ENCODE data around the gene MYH7B.

The MYH7B gene

DNA sequence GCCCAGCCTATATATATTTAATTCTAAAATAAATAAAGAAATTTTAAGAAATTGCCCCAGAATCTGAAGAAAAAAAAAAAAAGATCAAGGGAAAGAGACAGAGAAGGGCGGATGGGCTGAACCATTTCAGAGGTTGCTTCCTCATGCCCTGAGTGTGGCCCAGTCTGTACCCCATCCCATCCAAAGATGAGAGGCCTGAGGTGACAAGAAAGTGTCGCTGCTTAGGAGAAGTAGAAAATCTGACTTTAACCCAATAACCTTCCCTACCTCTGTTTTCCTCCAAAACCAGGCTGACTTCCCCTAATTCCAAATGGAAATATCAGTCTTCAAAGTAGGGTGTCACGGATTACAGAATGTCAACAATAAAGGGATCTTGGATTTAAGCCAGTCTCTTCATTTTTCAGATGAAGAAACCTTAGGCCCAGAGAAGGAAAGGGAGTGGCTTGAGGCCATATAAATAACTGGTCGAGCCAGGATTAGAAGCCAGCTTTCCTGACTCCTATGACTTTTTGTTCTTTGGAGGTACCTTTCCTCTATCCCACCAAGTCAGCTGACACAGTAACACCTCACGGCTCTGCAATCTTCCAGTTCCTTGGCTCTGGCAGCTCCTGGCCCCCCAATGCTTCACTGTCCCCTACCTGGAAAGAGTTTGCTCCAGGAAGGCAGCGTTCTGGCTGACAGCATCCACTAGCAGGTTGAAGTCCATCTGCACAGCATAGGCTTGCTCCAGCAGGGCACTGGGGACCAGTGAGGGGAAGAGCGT lies 10.2 kb upstream of the MYH7B start:
- no peak for DNase-seq

- DNase-seq: no peak
Observed at GRCh38 chr20:34946661-34947060, 9.0 kb upstream of the MYH7B start.

- DNase-seq: no peak
Observed at GRCh38 chr20:34947336-34947735, 8.3 kb upstream of the MYH7B start.

DNA sequence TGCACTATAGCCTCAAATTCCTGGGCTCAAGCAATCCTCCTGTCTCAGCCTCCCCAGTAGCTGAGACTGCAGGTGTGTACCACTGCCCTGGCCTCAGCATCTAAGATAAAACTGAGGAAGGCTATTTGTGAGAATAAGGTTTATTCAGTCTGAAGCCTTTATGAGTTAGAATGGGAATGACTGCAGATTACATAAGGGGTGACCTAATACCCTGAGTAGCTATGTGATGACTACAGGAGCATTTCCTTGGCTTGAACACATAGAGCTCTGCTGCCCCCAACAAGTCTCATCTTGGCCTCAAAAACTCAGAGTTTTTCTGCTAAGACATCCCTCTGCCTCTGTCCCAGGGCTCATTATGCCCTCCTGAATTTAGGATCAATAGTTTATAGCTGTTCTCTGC lies 7.6 kb upstream of the MYH7B start:
- no peak for DNase-seq

DNA sequence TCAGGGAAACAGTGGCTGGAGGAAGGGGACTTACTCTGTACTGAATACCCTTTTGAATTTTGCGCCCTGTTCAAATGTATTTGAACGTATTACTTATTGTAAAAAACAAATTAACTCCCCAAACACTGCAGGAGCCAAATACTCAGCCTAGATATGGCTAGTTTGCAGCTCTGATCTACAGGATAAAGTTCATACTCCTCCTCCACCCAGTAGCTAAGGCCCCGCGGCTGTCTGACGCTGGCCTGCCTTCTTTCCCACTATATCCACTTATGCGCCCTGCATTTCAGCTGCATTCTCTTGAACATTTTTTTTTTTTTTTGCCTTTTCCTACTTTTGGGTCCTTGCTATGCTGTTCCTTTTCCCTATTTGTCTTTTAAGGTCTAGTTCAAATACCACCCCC lies 6.5 kb upstream of the MYH7B start:
- no peak for DNase-seq

DNA sequence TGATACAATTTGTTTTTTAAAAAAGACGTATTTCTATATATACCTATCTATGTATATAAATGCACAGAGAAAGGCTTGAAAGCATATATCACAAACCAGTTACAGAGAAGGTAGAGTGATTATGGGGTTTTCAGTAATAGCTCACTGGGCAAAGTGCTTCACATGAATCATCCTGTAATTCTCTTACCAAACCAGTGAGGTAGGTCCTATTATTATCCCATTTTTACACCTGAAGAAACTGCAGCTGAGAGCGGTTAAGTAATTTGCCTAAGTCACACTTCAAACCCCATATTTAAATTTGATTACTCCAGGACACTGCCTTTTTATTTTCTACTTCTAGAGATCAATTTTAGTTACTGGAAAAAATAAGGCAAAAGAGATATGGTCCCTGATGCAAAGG lies 4.4 kb upstream of the MYH7B start:
- no peak for DNase-seq

DNA sequence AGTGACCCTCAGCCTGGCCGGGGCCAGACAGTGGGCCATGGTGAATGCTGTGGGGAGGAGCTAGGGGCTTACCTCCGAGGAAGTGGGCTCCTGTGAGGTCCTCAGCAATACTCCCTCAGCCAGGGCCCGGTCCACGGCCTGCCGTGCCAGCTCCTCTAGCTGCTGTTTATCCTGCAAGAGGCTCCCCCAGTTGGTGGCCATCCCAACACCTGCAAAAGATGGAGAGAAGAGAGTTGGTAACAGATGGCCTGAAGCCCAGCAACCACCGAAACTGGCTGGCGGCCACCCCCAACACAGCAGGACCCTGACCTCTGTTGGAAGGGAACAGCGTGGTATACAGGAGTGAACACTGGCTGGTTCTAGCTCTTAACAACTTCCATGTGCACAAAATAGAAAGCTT lies 4.0 kb upstream of the MYH7B start:
- DNase-seq: no peak

DNA sequence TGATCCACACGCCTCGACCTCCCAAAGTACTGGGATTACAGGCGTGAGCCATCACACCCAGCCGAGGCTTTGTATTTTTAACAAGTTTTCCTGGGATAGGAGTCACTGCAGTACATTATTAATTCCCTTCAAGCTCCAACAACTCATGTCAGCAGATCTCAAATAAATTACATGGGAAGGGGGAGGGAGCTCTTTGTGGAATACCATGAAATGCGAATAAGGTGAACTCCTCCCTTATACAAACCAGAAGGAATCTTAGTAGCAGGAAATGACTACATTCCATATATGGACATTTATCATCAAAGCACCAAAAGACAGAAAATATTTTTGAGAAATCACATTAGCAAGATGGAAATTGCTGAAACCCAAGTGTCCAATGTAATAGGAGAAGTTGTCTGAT lies 3.0 kb upstream of the MYH7B start:
- no peak for DNase-seq

GRCh38 chr20:34953960-34954359 lies 1.7 kb upstream of the MYH7B start:
- no peak for DNase-seq

DNA sequence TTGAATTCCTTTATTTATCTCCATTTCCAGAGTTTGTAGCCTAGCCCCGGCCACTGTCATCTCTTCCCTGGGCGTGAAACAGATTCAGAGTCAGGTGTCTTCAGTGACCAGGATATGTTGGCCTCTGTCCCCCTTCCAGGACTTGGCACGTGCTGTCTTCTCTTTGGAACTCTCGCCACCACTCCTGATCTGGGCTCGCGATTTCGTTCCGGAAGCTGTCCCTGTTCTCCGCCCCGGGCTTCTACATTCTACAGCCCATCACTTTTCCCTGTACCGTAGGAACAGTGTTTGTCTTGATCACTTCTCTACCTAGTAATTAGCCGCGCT lies 801 bp upstream of the MYH7B start:
- no peak for DNase-seq

DNA sequence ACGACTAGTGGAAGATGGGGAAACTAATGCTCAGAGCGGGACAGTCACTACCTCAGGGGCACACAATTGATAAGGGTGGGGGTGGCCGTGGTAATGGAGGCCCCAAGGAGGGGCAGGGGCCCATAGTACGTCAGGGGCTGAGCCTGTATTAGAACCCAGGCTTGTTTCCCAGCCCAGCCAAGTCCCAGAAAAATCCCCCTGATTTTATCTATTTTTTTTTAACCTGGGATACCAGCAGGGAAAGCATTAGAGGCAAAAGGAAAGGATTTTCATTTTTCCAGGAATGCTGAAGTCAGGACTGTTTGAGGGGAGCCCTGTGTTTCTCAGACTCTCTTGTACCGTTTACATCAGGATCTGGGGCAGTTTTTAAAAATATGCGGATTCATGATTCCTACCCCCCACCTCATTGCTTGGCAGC lies 382 bp downstream of the MYH7B start:
- DNase-seq: no peak

DNA sequence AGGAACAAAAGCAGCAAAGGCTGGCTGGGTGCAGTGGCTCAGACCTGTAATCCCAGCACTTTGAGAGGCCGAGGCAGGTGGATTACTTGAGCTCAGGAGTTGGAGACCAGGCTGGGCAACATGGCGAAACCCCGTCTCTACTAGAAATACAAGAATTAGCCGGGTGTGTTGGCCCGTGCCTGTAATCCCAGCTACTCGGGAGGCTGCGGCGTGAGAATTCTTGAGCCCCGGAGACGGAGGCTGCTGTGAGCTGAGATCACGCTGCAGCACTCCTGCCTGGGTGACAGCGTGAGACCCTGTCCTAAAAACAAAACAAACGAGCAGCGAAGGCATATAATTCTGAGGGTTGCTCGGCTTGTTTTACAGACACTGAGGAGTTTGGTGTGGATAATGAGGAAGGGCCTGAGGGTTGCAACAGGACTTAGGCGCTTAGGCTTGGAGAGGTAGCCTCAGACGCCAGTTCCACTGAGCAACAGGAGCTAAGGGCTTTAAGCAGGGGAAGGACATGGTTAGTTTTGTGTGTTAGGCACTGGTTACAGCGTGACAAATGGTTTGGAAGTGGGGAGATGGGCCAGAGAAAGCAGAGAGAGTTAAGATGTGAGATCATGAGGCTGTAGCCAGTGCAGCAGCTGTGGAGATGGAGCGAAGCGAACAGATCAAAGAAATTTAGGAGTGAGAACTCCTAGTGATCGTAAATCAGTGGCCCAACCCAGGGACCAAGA lies 1.2 kb downstream of the MYH7B start:
- DNase-seq: no peak

- DNase-seq: no peak
Observed at GRCh38 chr20:34964486-34964885, 8.8 kb downstream of the MYH7B start.

DNA sequence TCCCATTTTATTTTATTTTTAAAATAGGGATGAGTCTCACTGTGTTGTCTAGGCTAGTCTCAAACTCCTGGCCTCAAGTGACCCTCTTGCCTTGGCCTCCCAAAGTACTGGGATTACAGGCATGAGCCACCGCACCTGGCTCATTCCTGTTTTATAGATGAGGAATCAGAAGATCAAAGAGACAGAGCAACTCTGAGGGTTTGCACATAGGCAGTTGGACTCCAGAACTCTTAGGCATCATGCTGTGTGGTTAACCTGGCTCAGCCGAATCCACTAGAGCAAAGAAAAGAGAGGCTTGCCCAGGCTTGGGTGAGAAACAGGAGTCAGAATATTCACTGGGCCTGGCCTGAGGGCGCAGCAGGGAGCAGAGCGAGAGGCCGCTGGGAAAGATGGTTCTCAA lies 9.4 kb downstream of the MYH7B start:
- no peak for DNase-seq

DNA sequence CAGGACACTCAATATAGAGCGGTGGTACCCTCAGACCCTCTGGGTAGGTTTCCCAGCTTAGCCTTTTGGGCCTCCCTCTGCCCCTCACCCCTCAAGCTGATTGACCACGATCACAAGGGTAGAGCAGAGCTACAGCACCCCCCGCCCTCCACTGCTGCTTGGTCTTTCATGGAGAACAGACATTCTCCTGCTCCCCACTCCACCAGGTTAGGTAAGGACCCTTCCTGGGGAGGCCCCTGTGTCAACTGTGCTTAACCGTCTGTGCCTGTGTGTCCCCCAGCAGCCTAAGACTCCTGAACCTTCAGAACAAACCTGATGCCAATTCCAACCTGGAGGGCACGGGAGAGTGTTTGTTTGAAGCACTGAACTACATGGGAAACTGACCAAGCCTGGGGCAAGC lies 11.8 kb downstream of the MYH7B start:
- DNase-seq: no peak

DNA sequence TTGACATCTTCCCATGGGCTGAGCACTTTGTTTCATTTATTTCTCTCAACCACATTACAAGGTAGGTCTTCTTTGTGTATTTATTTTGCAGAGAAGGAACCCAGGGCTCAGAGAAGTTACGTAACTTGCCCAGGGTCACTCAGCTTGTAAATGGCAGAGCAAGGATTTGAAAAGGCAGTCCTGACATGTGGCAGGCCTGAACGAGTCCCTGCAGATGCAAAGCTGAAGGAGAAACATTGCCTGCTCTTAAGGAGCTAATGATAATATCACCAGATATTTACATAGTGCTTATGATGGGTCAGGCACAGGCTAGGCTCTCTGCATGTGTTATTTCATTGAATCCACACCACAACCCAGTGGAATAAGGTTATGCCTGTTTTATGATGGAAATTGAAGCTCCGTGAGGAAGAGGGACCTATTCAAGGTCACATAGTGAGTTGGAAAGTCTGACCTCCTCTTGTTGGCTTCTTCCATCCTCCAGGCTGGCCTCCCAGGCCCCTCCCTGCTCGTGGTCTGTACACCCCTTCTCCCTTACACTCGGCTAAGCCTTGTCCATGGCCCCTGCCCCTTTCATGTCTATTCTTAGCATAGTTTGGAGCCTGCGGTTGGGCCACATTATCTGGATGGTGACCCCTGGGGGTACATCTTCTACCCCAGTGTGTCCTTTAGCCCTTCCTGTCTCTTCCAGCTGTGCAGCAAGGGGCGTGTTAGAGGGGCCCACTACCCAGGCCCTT lies 12.5 kb downstream of the MYH7B start:
- no peak for DNase-seq

DNA sequence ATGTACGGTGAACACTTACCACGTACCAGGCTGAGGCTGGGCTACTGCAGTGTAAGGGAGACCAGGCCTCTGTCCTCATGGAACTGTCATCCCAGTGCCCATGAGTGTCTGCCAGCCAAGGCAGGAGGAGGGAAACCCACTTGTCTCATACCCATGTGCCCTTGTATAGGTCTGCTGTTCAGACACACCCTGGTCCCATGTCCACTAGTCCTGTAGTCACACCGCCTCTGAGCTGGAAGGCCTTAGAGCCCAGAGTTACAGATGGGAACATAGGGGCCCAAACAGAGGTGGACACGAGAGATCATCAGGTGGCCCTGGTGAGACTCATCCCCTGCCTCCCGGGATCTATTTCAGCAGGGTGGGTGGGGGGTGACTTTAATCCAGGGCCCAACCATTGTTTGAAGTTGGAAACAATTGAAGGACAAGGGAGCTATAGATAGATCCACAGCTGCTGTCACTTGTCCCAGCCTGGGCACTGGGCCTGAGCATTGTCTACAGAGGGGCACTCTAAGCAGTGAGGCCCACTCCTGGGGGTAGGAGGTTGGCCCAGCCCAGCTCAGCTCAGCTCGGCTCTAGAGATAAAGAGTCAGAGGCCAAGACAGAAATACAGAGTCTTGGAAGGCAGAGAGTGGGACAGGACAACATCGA lies 14.6 kb downstream of the MYH7B start:
- no peak for DNase-seq

- no peak for DNase-seq
Observed at GRCh38 chr20:34970846-34971560, 15.3 kb downstream of the MYH7B start.

GRCh38 chr20:34971561-34972235 lies 16.0 kb downstream of the MYH7B start:
- no peak for DNase-seq

DNA sequence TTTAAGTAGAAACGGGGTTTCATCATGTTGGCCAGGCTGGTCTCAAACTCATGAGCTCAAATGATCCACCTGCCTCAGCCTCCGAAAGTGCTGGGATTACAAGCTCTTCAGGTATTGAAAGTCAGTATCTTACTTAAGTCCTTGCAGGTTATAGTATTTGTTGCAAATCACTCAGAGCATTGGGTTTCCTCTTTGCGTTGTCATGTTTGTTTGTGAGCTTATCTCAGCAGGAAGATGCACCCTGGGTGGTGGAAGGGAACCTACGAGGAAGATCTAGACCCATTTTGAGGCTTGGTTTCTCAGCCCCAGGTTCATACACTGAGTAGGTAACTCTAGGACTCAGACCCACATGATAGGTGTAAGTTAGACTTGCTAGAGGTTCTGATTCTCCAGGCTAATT lies 18.6 kb downstream of the MYH7B start:
- no peak for DNase-seq

- DNase-seq: no peak
Observed at GRCh38 chr20:34976286-34976685, 20.6 kb downstream of the MYH7B start.

- no peak for DNase-seq
Observed at GRCh38 chr20:34977365-34978091, 21.9 kb downstream of the MYH7B start.
